ENCODE measurements around the gene LRRC3C. TPM values are rescaled to one million over a fixed set of nuclear protein-coding genes. Genes with fewer than 3 reads are reported as not detected.
"Not testable (repeated sequence)": the region's sequence is repeated elsewhere in the genome, so short reads cannot be mapped to it uniquely, and the experiment has no call there.

The LRRC3C gene
- total RNA-seq, 1 donor from 2014 or later = not detected

- TF ChIP-seq CTCF (IDR thresholded peaks at IDR 0.05; ENCODE audit: insufficient read depth, low read length, poor library complexity, severe bottlenecking) = no peak
- Histone ChIP-seq H3K36me3 (ENCODE audit: control insufficient read depth, insufficient read depth, low read length) (no peaks in the 10 kb centered on the region), H3K27me3 (ENCODE audit: control insufficient read depth, insufficient read depth, low read length) (no peaks in the 10 kb centered on the region), H3K4me3 (ENCODE audit: low read depth, low read length) (no peak overlapping the region)
- DNase-seq (ENCODE audit: low read depth) = no peak
Observed at GRCh38 chr17:39899215-39899614, 28.3 kb upstream of the LRRC3C start.

- not testable (repeated sequence) for DNase-seq (ENCODE audit: low read depth); H3K36me3 ChIP-seq (ENCODE audit: control insufficient read depth, insufficient read depth, low read length); H3K4me3 ChIP-seq (ENCODE audit: low read depth, low read length); H3K27me3 ChIP-seq (ENCODE audit: control insufficient read depth, insufficient read depth, low read length)
Observed at GRCh38 chr17:39902027-39902426, 25.5 kb upstream of the LRRC3C start.

GRCh38 chr17:39903158-39903884, 24.2 kb upstream of the LRRC3C start:
- Histone ChIP-seq H3K36me3 (ENCODE audit: control insufficient read depth, insufficient read depth, low read length) (no peaks in the 10 kb centered on the region), H3K4me3 (ENCODE audit: low read depth, low read length) (no peak overlapping the region), H3K27me3 (ENCODE audit: control insufficient read depth, insufficient read depth, low read length) (no peaks in the 10 kb centered on the region)
- DNase-seq (ENCODE audit: low read depth) = no peak
- TF ChIP-seq CTCF (IDR thresholded peaks at IDR 0.05; ENCODE audit: insufficient read depth, low read length, poor library complexity, severe bottlenecking) = no peak

- no peak for TF ChIP-seq CTCF (IDR thresholded peaks at IDR 0.05; ENCODE audit: insufficient read depth, low read length, poor library complexity, severe bottlenecking)
- DNase-seq (ENCODE audit: low read depth) = no peak
- H3K36me3 ChIP-seq (ENCODE audit: control insufficient read depth, insufficient read depth, low read length) = no peaks in the 10 kb centered on the region
- no peak overlapping the region for H3K4me3 ChIP-seq (ENCODE audit: low read depth, low read length)
- H3K27me3 ChIP-seq (ENCODE audit: control insufficient read depth, insufficient read depth, low read length) = no peaks in the 10 kb centered on the region
Observed at GRCh38 chr17:39904990-39905288, 22.6 kb upstream of the LRRC3C start.

GRCh38 chr17:39908789-39909352, 18.7 kb upstream of the LRRC3C start:
- no peak for DNase-seq (ENCODE audit: low read depth)
- H3K27me3 ChIP-seq (ENCODE audit: control insufficient read depth, insufficient read depth, low read length) = no peaks in the 10 kb centered on the region
- H3K36me3 ChIP-seq (ENCODE audit: control insufficient read depth, insufficient read depth, low read length) = no peaks in the 10 kb centered on the region
- no peak overlapping the region for H3K4me3 ChIP-seq (ENCODE audit: low read depth, low read length)
- TF ChIP-seq CTCF (IDR thresholded peaks at IDR 0.05; ENCODE audit: insufficient read depth, low read length, poor library complexity, severe bottlenecking) = no peak

GRCh38 chr17:39913989-39914388, 13.5 kb upstream of the LRRC3C start:
- DNase-seq (ENCODE audit: low read depth) = no peak
- TF ChIP-seq CTCF (IDR thresholded peaks at IDR 0.05; ENCODE audit: insufficient read depth, low read length, poor library complexity, severe bottlenecking) = no peak
- Histone ChIP-seq H3K4me3 (ENCODE audit: low read depth, low read length) (no peak overlapping the region), H3K36me3 (ENCODE audit: control insufficient read depth, insufficient read depth, low read length) (no peaks in the 10 kb centered on the region), H3K27me3 (ENCODE audit: control insufficient read depth, insufficient read depth, low read length) (no peaks in the 10 kb centered on the region)
